ENCODE results near the gene PDE2A. TPM values are rescaled to one million over a fixed set of nuclear protein-coding genes. Genes with fewer than 3 reads are reported as not detected.

PDE2A gene
- total and polyA plus RNA-seq, 10 of the 15 experiments (the other 5 are each of a cell fraction or from before 2014, with no cell fraction given): 0.06 to 0.15 (median 0.11) TPM; not detected in 6

- TF ChIP-seq, protein P1, sequence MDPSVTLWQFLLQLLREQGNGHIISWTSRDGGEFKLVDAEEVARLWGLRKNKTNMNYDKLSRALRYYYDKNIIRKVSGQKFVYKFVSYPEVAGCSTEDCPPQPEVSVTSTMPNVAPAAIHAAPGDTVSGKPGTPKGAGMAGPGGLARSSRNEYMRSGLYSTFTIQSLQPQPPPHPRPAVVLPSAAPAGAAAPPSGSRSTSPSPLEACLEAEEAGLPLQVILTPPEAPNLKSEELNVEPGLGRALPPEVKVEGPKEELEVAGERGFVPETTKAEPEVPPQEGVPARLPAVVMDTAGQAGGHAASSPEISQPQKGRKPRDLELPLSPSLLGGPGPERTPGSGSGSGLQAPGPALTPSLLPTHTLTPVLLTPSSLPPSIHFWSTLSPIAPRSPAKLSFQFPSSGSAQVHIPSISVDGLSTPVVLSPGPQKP (IDR thresholded peaks at IDR 0.05; ENCODE audit: low read depth, low read length): no peak
- TF ChIP-seq POLR2AphosphoS5 (IDR thresholded peaks at IDR 0.05; ENCODE audit: low read length) (no peak), KLF5 (IDR thresholded peaks at IDR 0.05; ENCODE audit: partially characterized antibody) (no peak), SP1 (IDR thresholded peaks at IDR 0.05; ENCODE audit: low read depth, low read length) (no peak), TARDBP (IDR thresholded peaks at IDR 0.05; ENCODE audit: borderline replicate concordance) (no peak)
Measured at GRCh38 chr11:72662036-72662435, 12.2 kb downstream of the PDE2A start (continued).

- H3K4me2 ChIP-seq (ENCODE audit: control insufficient read depth, insufficient read depth): no peak overlapping the region
- no peaks in the 10 kb centered on the region for H3K79me2 ChIP-seq (ENCODE audit: control insufficient read depth, insufficient read depth, low read length)
- H3K4me3 ChIP-seq: no peak overlapping the region
- peaks cover 1 to 3% of the 10 kb centered on the region in 2 experiments; a peak in 1 of 4 replicates for H3K27me3 ChIP-seq (replicated peaks in 1 of 2; ENCODE audit: control insufficient read depth in 2 of 2, insufficient read depth in 2 of 2, low read length in 1 of 2)
- TF ChIP-seq, protein P2, sequence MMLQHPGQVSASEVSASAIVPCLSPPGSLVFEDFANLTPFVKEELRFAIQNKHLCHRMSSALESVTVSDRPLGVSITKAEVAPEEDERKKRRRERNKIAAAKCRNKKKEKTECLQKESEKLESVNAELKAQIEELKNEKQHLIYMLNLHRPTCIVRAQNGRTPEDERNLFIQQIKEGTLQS (IDR thresholded peaks at IDR 0.05; ENCODE audit: borderline replicate concordance, extremely low read depth, low read depth, low read length): no peak
- TF ChIP-seq JUND (IDR thresholded peaks at IDR 0.05; ENCODE audit: low read depth, low read length) (no peak), NRF1 (conservative IDR thresholded peaks at IDR 0.05; ENCODE audit: low read depth, low read length) (no peak)
- FAIRE-seq (no peak), ATAC-seq (no peak), DNase-seq (ENCODE audit: low read depth, low spot score) (no peak)
- CTCF ChIA-PET: no interaction called here
- BruUV-seq (replicated peaks): no TSS peak
- H4K20me1 ChIP-seq (ENCODE audit: control insufficient read depth, insufficient read depth): no peaks in the 10 kb centered on the region; the same call in 1 of the 2 replicates
- POLR2A ChIA-PET: no interaction called here
- H2AFZ ChIP-seq (ENCODE audit: control insufficient read depth, low read depth, low read length): no peak overlapping the region
- H3K27ac ChIP-seq (ENCODE audit: control insufficient read depth, insufficient read depth): no peak overlapping the region
- in situ Hi-C loops (cut with MboI) (no loop called here), intact Hi-C loops (cut with micrococcal nuclease; ENCODE audit: unreplicated experiment) (no loop called here)
- WGBS (ENCODE audit: insufficient coverage, insufficient replicate concordance, low lambda C conversion rate, missing lambda C conversion rate): 63% methylated on average over 9 of the region's 9 CpGs
- no peaks in the 10 kb centered on the region for H3K9me3 ChIP-seq (replicated peaks; ENCODE audit: control insufficient read depth, insufficient read depth, low read length)
- no peaks in the 10 kb centered on the region for H3K4me1 ChIP-seq (ENCODE audit: control insufficient read depth, insufficient read depth, low read length)
- SMC1A ChIA-PET (ENCODE audit: uncharacterized antibody, unreplicated experiment): interaction anchor here (0.7 kb wide), 1 partner anchor 16 kb away, joined by 3 read pairs; no protein-coding TSS in a partner anchor
- H3K36me3 ChIP-seq (ENCODE audit: control insufficient read depth in 2 of 2, insufficient read depth in 2 of 2, low read length in 1 of 2): no peaks in the 10 kb centered on the region
- RAD21 ChIA-PET (ENCODE audit: unreplicated experiment): no interaction called here
- H3K9ac ChIP-seq (ENCODE audit: control insufficient read depth, insufficient read depth, low read length): no peak overlapping the region
Measured at GRCh38 chr11:72661486-72661885, 12.7 kb downstream of the PDE2A start.
